Esophagus muscularis mucosa (tissue), 4 donors: ENCODE results near the gene INTS4. TPM values are rescaled to one million over a fixed set of nuclear protein-coding genes. Genes with fewer than 3 reads are reported as not detected.
"Not testable (repeated sequence)": the region's sequence is repeated elsewhere in the genome, so short reads cannot be mapped to it uniquely, and the experiment has no call there.

ENCODE experiments used
- DNase-seq: peaks from one replicate; pipeline ENCODE4 v3.0.0-alpha.2; 2017; ENCODE audit errors: extremely low spot score
- H3K27ac ChIP-seq, 4 donors: fragments of 200-600 bp; sonication (generic); replicated peaks in 1 of 4; 1 replicate in 3 of 4; 2 replicates in 1 of 4; pipeline ENCODE4 v1.5.1; 2016 to 2019; ENCODE audit warnings: mild to moderate bottlenecking in 1 of 4
- H3K27me3 ChIP-seq, 4 donors: fragments of 200-600 bp; sonication (generic); one replicate each; pipeline versions ENCODE4 v1.5.1 to v1.6.0; 2016 to 2019
- H3K36me3 ChIP-seq, 4 donors: fragments of 200-600 bp; sonication (generic); one replicate each; pipeline ENCODE4 v1.5.1; 2016 to 2019
- H3K4me1 ChIP-seq, 4 donors: fragments of 200-600 bp; sonication (generic); one replicate each; pipeline ENCODE4 v1.5.1; 2016 to 2019
- H3K4me3 ChIP-seq, 4 donors: fragments of 200-600 bp; sonication (generic); 1 replicate in 2 of 4; 2 replicates in 2 of 4; pipeline ENCODE4 v1.5.1; 2016 to 2019; ENCODE audit warnings: mild to moderate bottlenecking in 4 of 4, moderate library complexity in 1 of 4
- H3K9me3 ChIP-seq, 4 donors: fragments of 200-600 bp; sonication (generic); 1 replicate in 3 of 4; 2 replicates in 1 of 4; pipeline ENCODE4 v1.5.1; 2016 to 2019
- EP300 ChIP-seq: sonication (generic); formaldehyde crosslinking; IDR thresholded peaks from one replicate; pipeline ENCODE4 v1.6.1; 2017; ENCODE audit warnings: antibody characterized with exemption
- POLR2A ChIP-seq: fragments of 450-650 bp; IDR thresholded peaks from one replicate; pipeline ENCODE4 v1.6.1; 2017; ENCODE audit warnings: antibody characterized with exemption, moderate library complexity, mild to moderate bottlenecking, low read depth
- POLR2AphosphoS5 ChIP-seq, 2 donors: sonication (generic); formaldehyde crosslinking; IDR thresholded peaks; one replicate each; pipeline ENCODE4 v1.6.1; 2017; ENCODE audit warnings: antibody characterized with exemption in 2 of 2
- WGBS: methylation state at CpG from one replicate; pipeline ENCODE4 v1.1.5; 2018; 5-methylcytosine and 5-hydroxymethylcytosine counted together
- intact Hi-C: fragments of 100-400 bp; cut with DNase I; formaldehyde crosslinking; loops from one replicate; pipeline ENCODE4 v1.15.1; 2023
- total RNA-seq, 4 donors: library from RNA; depleted of rRNA; stranded (reverse); fragments of >200 nt; gene quantifications; one replicate each; pipeline versions ENCODE4 v1.1.0 to v1.2.1, GENCODE V29; 2016
- TF ChIP-seq, protein P1 (sequence below), 3 experiments: fragments of 200-600 bp in 2 of 3; fragments of 450-650 bp in 1 of 3; sonication (generic) in 2 of 3; IDR thresholded peaks; one replicate each; pipeline ENCODE4 v1.5.1; 2017 to 2019; ENCODE audit warnings: antibody characterized with exemption in 3 of 3, mild to moderate bottlenecking in 2 of 3, moderate library complexity in 1 of 3

The INTS4 gene
- total RNA-seq, 4 donors from 2014 or later = 13.3 to 34.1 (median 15.2) TPM

DNA sequence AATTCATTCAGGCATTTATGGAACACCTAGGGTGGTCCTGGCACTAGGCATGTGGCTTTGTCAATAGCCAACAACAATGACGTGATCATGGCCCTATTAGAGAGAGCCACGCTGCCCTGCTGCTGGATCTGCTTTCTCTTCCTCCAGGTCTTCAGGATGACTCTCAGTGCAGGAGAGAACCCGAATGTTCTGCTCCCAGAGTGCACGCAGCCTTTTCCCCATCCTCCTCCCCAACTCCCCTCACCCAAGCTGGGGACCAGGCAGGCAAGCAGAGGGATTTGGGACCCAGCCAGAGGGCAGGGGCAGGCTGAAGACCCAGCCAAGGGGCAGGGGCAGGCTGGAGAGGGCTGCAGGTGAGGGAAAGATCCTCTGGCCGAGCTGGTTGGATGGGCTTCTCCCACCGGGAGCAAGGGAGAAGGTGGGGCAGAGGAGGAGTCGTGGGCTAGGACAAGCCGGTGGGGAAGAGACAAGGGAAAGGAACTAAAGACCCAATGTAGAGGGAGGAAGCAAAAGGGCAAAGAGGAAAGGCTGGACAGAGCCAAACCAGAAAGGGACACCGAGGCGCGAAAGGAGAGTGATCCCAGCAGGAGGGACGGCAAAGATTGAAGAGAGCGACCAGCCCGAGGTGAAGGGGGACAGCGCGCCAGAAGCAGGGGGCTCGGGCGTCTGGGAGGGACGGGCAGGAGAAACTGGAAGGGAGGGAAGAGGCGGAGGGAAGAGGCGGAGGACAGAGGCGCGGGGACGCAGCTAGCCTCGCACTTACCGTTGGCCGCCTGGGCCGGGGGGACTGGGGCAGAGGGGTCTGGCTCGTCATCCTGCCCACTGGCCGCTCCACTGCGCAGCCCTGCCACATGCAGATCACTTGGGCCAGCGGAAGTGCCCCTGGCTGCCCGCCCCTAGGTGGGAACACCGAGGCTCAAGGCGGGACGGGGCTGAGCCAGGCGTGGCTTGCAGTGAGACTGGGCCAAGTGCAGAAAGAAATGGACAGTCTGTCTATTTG, 28.2 kb upstream of the INTS4 start, which contains the start of gene KCTD14:
TSS of gene KCTD14 (minus strand) at position 880 of the 1,000 bp plus-strand sequence. CDS start at position 853, 27 bp downstream.
- intact Hi-C loops = no loop called here

DNA sequence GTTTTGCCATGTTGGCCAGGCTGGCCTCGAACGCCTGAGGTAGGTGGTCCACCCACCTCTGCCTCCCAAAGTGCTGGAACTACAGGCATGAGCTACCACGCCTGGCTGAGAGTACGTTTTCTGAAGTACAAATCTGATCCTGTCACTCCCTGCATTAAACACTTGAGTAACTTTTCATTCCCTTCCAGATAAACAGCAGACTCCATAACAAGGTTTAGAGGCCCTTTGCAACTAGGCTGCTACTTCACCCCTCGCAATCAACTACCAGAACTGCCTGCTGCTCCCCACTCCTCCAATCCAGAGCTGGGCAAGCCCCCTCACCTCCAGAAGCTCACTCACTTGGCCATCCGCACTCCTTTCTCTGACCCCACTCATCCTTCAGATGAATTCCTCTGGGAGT, 27.1 kb upstream of the INTS4 start:
- TF ChIP-seq POLR2AphosphoS5 (IDR thresholded peaks at IDR 0.05) = no peak
- TF ChIP-seq, protein P1, sequence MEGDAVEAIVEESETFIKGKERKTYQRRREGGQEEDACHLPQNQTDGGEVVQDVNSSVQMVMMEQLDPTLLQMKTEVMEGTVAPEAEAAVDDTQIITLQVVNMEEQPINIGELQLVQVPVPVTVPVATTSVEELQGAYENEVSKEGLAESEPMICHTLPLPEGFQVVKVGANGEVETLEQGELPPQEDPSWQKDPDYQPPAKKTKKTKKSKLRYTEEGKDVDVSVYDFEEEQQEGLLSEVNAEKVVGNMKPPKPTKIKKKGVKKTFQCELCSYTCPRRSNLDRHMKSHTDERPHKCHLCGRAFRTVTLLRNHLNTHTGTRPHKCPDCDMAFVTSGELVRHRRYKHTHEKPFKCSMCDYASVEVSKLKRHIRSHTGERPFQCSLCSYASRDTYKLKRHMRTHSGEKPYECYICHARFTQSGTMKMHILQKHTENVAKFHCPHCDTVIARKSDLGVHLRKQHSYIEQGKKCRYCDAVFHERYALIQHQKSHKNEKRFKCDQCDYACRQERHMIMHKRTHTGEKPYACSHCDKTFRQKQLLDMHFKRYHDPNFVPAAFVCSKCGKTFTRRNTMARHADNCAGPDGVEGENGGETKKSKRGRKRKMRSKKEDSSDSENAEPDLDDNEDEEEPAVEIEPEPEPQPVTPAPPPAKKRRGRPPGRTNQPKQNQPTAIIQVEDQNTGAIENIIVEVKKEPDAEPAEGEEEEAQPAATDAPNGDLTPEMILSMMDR (IDR thresholded peaks at IDR 0.05) = no peak
- TF ChIP-seq EP300 = no peak
- no peak for TF ChIP-seq POLR2A
- Histone ChIP-seq H3K27me3 (peaks cover 0 to 12% (median 0%) of the 10 kb centered on the region in 4 donors), H3K4me3 (no peak overlapping the region), H3K4me1 (peaks cover 0 to 15% (median 12%) of the 10 kb centered on the region in 4 donors), H3K9me3 (no peaks in the 10 kb centered on the region), H3K36me3 (peaks cover 0 to 1% (median 0%) of the 10 kb centered on the region in 4 donors), H3K27ac (no peak overlapping the region)
- intact Hi-C loops = no loop called here
- 83% methylated on average over 6 of the region's 6 CpGs for WGBS
- no peak for DNase-seq

More for the DNA sequence above, 28.2 kb upstream of the INTS4 start, which contains the start of gene KCTD14:
- Histone ChIP-seq H3K27me3 (peaks cover 0 to 12% (median 0%) of the 10 kb centered on the region in 4 donors), H3K9me3 (no peaks in the 10 kb centered on the region), H3K27ac (peak within 1 kb of the TSS in 3 of 4 donors; percentile 31 to 48 (median 45)), H3K4me3 (peak within 1 kb of the TSS; percentile 53 to 63 (median 56)), H3K36me3 (no peaks in the 10 kb centered on the region), H3K4me1 (peaks cover 0 to 15% (median 12%) of the 10 kb centered on the region in 4 donors)
- 18% methylated on average over 33 of the region's 37 CpGs for WGBS
- DNase-seq = no peak
- TF ChIP-seq POLR2AphosphoS5 (IDR thresholded peaks at IDR 0.05) (peak in 1 of 2 donors; percentile 7), POLR2A (no peak)

DNA sequence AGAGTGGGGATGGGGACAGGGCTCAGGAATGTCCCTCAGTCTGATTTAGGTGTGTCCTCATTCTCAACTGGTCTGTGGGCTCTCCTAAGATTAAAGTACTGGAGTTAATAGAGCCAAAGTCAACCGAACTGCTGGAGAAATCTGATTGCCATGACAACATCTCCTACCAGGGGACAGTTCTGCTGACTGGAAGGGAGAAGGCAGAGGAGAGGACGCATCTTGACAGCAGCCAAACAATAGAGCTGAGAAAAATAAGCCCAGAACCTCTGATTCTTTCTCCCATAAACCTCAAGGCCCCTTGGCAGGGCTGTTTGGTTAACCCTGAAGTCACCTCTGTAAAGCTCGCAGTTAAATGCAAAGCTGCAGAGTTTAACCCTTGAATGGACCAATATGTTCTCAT, 25.8 kb upstream of the INTS4 start:
- 62% methylated on average over 3 of the region's 3 CpGs for WGBS
- TF ChIP-seq EP300 = no peak
- TF ChIP-seq, protein P1 (IDR thresholded peaks at IDR 0.05) = no peak
- no peak for TF ChIP-seq POLR2A
- TF ChIP-seq POLR2AphosphoS5 (IDR thresholded peaks at IDR 0.05) = no peak
- H3K9me3 ChIP-seq = no peaks in the 10 kb centered on the region

DNA sequence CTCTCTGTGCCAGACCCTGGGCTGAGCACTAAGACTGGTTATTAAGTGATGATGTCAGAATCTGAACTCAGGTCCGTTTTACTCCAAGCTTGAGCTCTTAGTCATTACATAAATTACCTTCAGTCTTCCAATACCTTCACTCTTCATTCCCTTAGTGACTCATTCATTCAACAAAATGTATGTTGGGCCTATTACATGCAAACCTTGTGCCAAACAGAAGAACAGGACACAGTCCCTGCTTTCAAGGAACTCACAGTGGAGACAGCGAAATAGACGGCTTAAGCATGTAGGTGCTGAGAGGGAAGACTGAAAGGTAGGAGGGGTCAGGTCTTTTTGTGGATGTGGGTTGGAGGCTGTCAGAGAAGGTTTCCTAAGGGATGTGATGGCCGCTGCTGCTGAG, 25.3 kb upstream of the INTS4 start:
- H3K27ac ChIP-seq = no peak overlapping the region
- peaks cover 0 to 12% (median 0%) of the 10 kb centered on the region in 4 donors for H3K27me3 ChIP-seq
- H3K9me3 ChIP-seq = no peaks in the 10 kb centered on the region
- TF ChIP-seq EP300 = no peak
- TF ChIP-seq POLR2AphosphoS5 (IDR thresholded peaks at IDR 0.05) = no peak
- TF ChIP-seq POLR2A = no peak
- TF ChIP-seq, protein P1 (IDR thresholded peaks at IDR 0.05) = no peak
- no peak overlapping the region for H3K4me3 ChIP-seq
- H3K4me1 ChIP-seq = peaks cover 0 to 15% (median 12%) of the 10 kb centered on the region in 4 donors
- intact Hi-C loops = no loop called here
- WGBS = 76% methylated on average over 4 of the region's 4 CpGs
- H3K36me3 ChIP-seq = peaks cover 0 to 9% (median 0%) of the 10 kb centered on the region in 4 donors
- DNase-seq = no peak

More for the DNA sequence above, 25.8 kb upstream of the INTS4 start:
- H3K4me3 ChIP-seq = no peak overlapping the region
- H3K36me3 ChIP-seq = peaks cover 0 to 9% (median 0%) of the 10 kb centered on the region in 4 donors
- intact Hi-C loops = no loop called here
- DNase-seq = no peak
- H3K27ac ChIP-seq = no peak overlapping the region
- peaks cover 0 to 15% (median 12%) of the 10 kb centered on the region in 4 donors for H3K4me1 ChIP-seq
- peaks cover 0 to 12% (median 0%) of the 10 kb centered on the region in 4 donors for H3K27me3 ChIP-seq

DNA sequence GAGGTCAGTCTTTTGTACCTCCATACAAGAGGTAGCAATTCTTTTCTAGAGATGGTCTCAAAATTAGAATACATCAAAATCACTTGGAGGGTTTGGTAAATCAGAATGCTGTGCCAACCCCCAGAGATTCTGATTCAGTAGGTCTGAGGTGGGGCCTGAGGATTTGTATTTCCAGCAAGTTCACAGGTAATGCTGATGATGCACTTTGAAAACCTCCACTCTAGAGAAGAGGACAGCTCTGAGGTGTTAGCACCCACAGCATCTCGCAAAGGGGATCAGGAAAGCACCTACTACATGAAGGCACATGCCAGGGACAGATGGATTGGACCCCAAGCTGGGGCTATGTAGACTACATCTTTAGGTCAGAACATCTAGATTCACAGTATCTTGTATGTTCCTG, 21.4 kb upstream of the INTS4 start:
- no peaks in the 10 kb centered on the region for H3K4me1 ChIP-seq
- 100% methylated on average over 1 of the region's 1 CpG for WGBS
- TF ChIP-seq POLR2AphosphoS5 (IDR thresholded peaks at IDR 0.05) = no peak
- no peak for DNase-seq
- peaks cover 0 to 9% (median 0%) of the 10 kb centered on the region in 4 donors for H3K36me3 ChIP-seq
- H3K9me3 ChIP-seq = no peaks in the 10 kb centered on the region
- no peaks in the 10 kb centered on the region for H3K27me3 ChIP-seq
- intact Hi-C loops = no loop called here
- no peak overlapping the region for H3K4me3 ChIP-seq
- H3K27ac ChIP-seq = no peak overlapping the region

DNA sequence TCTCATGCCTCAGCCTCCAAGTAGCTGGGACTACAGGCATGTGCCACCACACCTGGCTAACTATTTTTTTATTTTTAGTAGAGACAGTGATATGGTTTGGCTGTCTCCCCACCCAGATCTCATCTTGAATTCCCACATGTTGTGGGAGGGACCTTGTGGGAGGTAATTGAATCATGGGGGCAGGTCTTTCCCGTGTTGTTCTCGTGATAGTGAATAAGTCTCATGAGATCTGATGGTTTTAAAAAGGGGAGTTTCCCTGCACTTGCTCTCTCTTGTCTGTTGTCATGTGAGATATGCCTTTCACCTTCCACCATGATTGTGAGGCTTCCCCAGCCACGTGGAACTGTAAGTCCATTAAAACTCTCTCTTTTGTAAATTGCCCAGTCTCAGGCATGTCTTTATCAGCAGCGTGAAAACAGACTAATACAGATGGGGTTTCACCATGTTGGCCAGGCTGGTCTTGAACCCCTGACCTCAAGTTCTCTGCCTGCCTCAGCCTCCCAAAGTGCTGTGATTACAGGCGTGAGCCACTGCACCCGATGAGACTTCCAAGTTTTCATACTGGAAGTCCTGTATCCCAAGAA, 20.6 kb upstream of the INTS4 start:
- H3K4me1 ChIP-seq, H3K4me3 ChIP-seq, DNase-seq, H3K27ac ChIP-seq, H3K27me3 ChIP-seq, H3K36me3 ChIP-seq, H3K9me3 ChIP-seq, intact Hi-C loops: not testable (repeated sequence)
- 80% methylated on average over 6 of the region's 6 CpGs for WGBS
